GM12864 (cell line): ENCODE results near the gene RGL3.
A peak's percentile ranks its signal among the peaks of the same experiment; 100 is the strongest.
"Not testable (repeated sequence)": the region's sequence is repeated elsewhere in the genome, so short reads cannot be mapped to it uniquely, and the experiment has no call there.

Experiments
- DNase-seq: peaks from one replicate; pipeline ENCODE4 v3.0.0-alpha.2; 2011; ENCODE audit warnings: low read depth
- H3K4me3 ChIP-seq: 2 replicates; pipeline ENCODE4 v1.5.1; 2011; ENCODE audit warnings: mild to moderate bottlenecking, low read depth, low read length, control low read depth
- TF ChIP-seq, protein P1 (sequence below): IDR thresholded peaks from 2 replicates; pipeline ENCODE4 v1.5.1; 2011; ENCODE audit warnings: low read depth, mild to moderate bottlenecking, moderate library complexity, low read length, control low read depth, inconsistent platforms; ENCODE audit errors: missing control alignments

The RGL3 gene

DNA sequence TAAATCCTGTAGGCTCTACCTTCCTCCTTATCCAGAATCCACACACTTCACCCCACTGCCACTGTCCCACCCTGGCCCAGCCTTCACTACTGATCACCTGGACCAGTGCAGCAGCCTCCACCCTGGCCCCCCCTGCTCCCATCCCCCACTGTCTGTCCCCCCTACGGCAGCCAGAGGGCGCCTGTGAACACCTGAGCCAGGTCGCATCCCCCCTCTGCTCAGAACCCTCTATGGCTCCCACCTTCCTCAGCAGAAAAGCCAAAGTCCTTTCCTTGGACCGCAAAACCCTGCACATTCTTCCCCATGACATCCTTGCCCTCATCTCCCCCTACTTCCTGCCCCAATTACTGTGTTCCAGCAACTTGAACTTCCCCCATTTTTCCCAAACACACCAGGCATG lies 41.1 kb upstream of the RGL3 start:
- DNase-seq, result no peak
- no peak overlapping the region for H3K4me3 ChIP-seq
- TF ChIP-seq, protein P1, sequence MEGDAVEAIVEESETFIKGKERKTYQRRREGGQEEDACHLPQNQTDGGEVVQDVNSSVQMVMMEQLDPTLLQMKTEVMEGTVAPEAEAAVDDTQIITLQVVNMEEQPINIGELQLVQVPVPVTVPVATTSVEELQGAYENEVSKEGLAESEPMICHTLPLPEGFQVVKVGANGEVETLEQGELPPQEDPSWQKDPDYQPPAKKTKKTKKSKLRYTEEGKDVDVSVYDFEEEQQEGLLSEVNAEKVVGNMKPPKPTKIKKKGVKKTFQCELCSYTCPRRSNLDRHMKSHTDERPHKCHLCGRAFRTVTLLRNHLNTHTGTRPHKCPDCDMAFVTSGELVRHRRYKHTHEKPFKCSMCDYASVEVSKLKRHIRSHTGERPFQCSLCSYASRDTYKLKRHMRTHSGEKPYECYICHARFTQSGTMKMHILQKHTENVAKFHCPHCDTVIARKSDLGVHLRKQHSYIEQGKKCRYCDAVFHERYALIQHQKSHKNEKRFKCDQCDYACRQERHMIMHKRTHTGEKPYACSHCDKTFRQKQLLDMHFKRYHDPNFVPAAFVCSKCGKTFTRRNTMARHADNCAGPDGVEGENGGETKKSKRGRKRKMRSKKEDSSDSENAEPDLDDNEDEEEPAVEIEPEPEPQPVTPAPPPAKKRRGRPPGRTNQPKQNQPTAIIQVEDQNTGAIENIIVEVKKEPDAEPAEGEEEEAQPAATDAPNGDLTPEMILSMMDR, result peak; percentile 55

- H3K4me3 ChIP-seq, DNase-seq: not testable (repeated sequence)
These were observed 39.8 kb upstream of the RGL3 start for GRCh38 chr19:11458912-11459311.

DNA sequence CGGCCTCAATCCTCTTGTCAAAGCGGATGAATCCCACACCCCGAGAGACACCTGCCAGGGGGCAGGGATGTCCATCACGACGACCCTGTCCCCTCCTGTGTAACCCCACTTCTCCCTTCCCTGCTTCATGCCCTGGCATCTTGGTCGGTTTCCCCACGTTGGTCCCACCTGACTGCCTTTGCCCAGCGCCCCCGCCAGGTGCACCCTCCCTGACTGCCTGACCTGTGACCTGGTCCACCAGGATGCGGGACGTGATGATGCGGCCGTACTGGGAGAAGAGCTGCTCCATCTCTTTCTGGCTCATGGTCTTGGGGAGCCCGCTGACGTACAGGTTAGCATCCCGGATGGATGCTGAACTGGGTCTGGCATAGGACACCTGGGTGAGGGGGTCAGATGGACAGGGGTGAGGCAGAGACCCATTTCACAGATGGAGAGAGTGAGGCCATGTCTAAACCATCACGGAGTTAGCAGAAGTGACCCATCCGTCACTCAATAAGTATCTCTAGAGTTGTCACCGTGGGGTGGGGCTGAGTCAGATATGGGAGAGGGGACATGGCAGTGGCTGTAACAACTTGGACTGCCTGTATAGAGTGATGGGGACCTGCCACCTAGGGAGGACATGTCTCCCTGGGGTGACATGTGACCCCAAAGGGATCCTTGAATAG lies 39.3 kb upstream of the RGL3 start:
- DNase-seq, result no peak
- H3K4me3 ChIP-seq, result no peak overlapping the region
- TF ChIP-seq, protein P1, result no peak

DNA sequence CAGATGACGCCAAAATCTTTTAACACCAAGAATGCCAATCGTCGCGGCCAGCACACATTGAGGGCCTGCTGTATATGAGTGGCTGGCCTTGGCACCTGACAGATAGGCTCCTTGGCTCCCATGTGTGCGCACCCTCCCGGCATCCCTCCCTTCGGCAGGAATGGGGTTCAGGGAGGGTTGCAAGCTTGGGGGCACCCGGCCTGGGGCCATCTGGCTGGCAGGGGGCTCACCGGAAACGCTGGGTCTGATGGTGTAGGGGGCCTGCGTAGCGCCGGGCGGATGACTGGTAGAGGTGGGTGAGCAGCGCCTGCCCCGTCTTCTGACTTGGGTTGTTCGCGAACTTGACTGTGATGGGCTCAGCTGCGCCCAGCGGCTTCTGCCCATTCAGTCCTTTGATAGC lies 38.7 kb upstream of the RGL3 start:
- TF ChIP-seq, protein P1, result no peak
- H3K4me3 ChIP-seq, result no peak overlapping the region

DNA sequence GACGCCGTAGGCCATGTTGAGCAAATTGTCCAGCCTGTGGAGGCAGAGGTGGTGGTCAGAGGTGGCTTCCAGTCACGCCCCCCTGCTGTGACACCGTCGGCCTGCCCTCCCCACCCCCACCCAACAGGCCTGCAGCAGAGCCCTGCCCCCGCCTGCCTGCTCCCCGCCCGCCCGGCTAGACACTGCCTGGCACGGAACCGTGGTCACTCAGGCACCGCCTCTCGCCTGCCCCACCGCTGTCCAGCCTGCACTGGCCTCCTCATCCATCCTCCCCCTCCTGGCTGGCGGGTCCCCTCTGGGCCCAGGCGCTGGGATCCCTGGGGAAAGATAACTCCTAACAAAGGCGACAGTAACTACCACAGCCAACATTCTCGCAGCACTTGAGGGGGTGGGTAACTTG lies 38.0 kb upstream of the RGL3 start:
- no peak for DNase-seq
- TF ChIP-seq, protein P1, result no peak
- no peak overlapping the region for H3K4me3 ChIP-seq

More for the DNA sequence above, 38.7 kb upstream of the RGL3 start:
- no peak for DNase-seq

- TF ChIP-seq, protein P1, result no peak
These were observed 37.5 kb upstream of the RGL3 start for GRCh38 chr19:11456659-11457058.

GRCh38 chr19:11455233-11455554 lies 36.1 kb upstream of the RGL3 start:
- not testable (repeated sequence) for H3K4me3 ChIP-seq, DNase-seq

More at GRCh38 chr19:11456659-11457058, 37.5 kb upstream of the RGL3 start:
- H3K4me3 ChIP-seq, result no peak overlapping the region
- DNase-seq, result no peak

DNA sequence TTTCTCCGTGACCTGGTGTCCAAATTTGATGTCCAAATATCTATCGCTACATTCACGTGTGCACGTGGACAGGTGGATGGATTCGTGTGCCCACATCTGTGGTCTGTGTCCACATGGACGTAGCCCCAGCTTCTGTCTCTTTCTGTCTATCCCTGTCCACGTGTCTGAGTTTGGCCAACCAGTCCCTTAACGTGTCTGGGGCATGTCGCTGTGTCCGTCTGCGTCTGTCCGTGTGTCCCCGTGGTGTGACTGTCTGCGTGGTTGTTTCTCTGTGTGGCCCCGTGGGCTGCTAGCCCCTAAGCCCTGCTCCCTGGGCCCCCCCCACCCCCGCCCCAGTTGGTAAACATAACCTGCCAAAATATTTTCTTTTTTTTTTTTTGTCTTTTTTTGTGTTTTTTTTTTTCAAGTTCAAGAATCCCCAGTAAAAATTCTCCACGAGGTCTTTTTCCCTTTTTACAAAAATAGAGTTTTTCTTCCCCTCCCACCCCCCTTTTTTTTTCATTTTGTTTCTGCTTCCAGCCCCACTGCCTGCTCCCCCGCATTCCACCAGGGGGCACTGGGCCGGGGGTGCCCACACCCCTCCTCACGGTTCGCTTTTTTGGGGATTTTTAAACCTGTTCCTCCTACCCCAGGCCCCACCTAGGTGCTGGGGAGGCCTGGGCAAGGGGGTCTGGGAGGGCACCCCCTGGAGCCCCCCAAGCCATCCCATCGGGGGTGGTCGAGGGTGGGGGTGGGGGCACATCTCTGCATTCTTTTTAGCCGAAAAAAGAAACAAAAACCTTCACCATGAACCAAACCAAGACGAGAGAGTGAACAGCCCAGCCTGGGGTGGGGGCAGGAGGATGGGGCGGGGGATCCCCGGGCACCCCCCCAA lies 34.6 kb upstream of the RGL3 start:
- H3K4me3 ChIP-seq, result peak overlapping the region; percentile 49
- no peak for DNase-seq

More for the DNA sequence above, 34.6 kb upstream of the RGL3 start:
- TF ChIP-seq, protein P1, result peak; percentile 66
